Raji (cell line): ENCODE results near the gene PIK3R1.

ENCODE experiments used
- POLR2A ChIP-seq: IDR thresholded peaks from 2 replicates; pipeline ENCODE4 v1.6.1; 2011; ENCODE audit warnings: low read depth, low read length, control low read depth; ENCODE audit not compliant: insufficient read depth

The PIK3R1 gene

GRCh38 chr5:68231414-68232076 lies 16.0 kb downstream of the PIK3R1 start:
- TF ChIP-seq POLR2A = no peak

DNA sequence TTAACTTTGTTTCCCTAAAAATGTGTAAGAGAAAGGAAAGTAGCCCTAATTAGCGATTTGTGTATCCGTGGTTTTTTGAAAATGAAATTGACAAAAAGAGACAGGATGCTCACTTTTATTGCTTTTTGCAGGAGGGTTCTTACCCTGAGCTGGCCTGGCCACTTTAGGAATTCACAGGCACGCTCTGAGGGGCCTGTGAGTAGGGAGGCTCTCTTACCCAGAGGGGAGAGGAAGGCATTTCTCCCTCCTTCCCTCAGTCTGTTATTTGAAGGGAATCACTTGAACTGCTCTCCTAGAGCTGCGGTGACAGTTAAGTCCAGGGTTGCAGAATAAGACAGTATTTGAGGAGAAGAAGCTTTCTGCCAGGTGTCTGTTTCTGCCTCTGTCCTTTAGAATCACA lies 16.7 kb downstream of the PIK3R1 start:
- no peak for TF ChIP-seq POLR2A

DNA sequence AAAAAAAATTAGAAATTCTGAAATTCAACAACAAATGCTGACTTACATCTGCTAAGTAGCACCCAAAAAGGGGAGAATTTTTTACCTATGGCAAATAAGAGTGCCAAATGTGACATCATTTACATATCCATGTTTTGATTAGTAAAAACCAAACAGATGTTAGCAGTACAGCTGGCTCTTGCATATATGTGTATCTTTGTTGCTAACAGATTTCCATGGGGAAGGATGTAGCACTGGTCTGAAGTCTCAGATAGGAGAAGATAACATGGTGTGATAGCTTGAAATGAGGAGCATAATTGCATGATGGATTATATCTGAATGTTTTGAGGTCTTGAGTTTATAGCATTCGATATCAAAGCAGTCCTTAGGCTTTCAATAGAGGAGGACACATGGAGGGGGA lies 17.5 kb downstream of the PIK3R1 start:
- no peak for TF ChIP-seq POLR2A

- TF ChIP-seq POLR2A = no peak
Measured at GRCh38 chr5:68237715-68238114, 22.2 kb downstream of the PIK3R1 start.

GRCh38 chr5:68239487-68239886 lies 23.9 kb downstream of the PIK3R1 start:
- TF ChIP-seq POLR2A = no peak

DNA sequence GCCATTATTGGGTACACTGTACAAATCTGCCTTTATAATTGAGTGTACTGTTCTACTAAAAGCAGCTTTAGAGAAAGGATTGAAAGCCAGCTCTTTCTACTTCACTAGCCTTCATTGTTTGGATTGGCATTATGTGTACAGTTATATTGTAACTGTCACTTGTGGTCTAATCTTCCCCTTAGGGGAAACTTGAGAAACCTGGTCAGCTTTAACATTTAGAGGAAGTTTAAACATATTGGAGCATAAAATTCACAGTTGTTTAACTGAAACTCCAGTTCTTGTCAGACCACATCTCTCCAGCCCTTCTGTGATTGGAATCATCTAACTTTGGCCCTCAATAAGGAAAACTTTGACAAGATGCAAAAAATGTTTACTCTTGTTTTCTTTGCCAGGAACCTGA lies 24.6 kb downstream of the PIK3R1 start:
- no peak for TF ChIP-seq POLR2A

GRCh38 chr5:68240771-68241170 lies 25.2 kb downstream of the PIK3R1 start:
- no peak for TF ChIP-seq POLR2A

- no peak for TF ChIP-seq POLR2A
Measured at GRCh38 chr5:68242743-68243142, 27.2 kb downstream of the PIK3R1 start.

GRCh38 chr5:68243251-68243650 lies 27.7 kb downstream of the PIK3R1 start:
- TF ChIP-seq POLR2A = no peak

- TF ChIP-seq POLR2A = no peak
Measured at GRCh38 chr5:68243681-68244080, 28.1 kb downstream of the PIK3R1 start.

GRCh38 chr5:68245319-68245718 lies 29.8 kb downstream of the PIK3R1 start:
- TF ChIP-seq POLR2A = no peak

DNA sequence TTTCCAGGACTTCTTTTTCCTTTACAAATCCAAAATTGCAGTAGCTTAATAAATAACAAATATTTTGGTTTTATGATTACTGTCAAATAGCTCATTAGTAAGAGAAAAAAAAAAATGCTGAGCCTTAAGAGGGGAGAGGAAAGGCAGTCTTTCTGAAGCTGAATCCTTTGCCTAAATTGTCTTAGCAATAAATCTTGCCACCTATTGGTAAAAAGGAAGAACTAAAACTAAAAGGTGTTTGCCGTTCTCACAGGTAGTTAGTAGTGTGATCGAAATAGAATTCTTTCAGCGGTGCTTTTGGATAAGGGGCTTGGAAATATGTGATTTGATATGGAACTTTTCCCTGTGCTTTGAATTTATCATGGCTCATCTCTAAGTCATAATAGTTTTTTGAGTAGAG lies 31.2 kb downstream of the PIK3R1 start:
- TF ChIP-seq POLR2A = no peak

GRCh38 chr5:68247627-68248026 lies 32.1 kb downstream of the PIK3R1 start:
- no peak for TF ChIP-seq POLR2A

DNA sequence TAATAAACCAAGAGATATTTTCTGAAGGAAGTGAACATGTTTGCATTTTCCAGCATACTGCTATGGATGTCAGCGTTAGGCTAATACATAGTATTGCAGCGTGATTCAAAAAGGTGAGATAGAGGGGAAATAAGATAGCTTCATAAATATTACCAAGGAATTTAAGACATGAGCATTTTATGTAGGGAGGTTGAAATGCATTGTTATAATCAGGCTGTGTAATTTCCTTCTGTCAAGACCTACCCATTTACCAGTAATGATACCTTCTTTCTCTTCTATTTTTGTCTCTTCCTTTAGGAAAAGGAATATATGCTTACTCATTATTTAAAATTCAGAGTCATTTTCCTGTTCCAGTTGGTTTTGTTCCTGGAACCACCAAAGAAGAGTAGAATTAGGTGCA lies 33.3 kb downstream of the PIK3R1 start:
- TF ChIP-seq POLR2A = no peak

DNA sequence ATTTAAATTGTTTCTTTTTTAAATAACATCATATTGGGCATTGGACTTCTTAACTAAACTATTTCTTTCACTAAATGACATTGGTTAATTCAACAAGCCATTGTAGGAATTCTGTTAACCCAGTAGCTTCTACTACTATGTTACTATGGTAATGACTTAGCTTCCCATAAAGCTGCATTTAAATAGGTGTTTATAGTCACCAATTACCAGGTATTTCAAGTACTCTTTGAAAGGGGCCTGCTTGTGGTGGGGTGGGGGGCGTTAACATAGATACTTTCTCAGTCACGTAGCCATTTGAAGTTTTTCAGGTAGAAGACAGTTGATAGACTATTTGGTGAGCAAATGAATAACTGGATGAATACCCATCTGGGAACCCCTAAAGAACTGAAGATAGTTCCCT lies 34.0 kb downstream of the PIK3R1 start:
- TF ChIP-seq POLR2A = no peak

DNA sequence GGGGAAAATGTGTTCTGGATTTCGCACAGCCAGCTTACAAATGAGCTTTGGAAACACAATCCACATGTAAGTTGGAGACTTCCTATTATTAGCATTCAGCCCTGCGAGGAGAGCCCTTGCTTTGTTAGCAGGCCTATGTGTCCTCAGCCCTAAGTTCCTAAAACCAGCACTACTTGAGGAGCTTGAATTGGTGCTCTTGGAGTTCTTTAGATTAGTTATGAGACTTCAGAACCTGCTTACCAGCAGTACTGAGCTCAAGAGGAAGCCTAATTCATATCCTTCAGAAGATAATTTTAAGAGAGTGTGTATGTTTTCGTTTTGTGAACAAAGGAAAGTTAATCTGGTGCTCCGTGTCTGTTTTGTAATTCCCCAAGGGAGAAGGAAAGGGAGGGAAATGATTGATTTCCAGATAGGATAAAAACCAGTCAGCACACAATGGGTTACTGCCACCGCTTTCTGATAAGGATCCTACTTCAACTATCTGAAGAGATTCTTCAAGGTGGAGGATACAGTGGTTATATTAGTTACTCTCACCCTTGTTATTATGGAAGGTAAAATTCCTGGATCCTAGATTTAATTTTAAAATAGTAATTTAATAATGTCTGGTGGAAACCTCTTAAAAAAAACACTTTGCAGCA lies 35.2 kb downstream of the PIK3R1 start:
- TF ChIP-seq POLR2A = no peak

DNA sequence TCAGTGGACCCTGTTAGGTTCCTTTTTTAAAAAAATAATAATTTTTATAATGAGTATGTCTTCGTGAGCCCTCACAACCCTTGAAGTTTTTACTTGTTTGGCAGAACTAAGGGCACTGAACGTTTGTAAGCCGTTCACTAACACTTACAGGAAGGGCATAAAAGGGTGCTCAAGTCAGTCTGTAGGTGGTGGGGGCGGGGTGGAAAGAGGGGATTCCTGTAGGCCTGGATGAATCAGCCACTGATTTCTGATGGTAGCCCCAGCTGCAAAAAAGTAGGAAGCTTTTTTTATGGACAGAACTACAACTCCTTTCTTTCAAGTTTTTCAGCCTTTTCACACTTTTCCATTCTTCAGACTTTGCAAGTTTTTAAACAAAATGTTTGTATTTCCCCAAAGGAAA lies 35.8 kb downstream of the PIK3R1 start:
- TF ChIP-seq POLR2A = no peak
